HG03097 (cell line): Measurements from ENCODE around the gene MRPL41.
"Not testable (repeated sequence)": the region's sequence is repeated elsewhere in the genome, so short reads cannot be mapped to it uniquely, and the experiment has no call there.

Source experiments
- ATAC-seq: cut with Tn5 transposase; IDR thresholded peaks from one replicate; pipeline ENCODE4 v1.9.1; 2021; ENCODE audit not compliant: unreplicated experiment, low FRiP score

MRPL41 gene

DNA sequence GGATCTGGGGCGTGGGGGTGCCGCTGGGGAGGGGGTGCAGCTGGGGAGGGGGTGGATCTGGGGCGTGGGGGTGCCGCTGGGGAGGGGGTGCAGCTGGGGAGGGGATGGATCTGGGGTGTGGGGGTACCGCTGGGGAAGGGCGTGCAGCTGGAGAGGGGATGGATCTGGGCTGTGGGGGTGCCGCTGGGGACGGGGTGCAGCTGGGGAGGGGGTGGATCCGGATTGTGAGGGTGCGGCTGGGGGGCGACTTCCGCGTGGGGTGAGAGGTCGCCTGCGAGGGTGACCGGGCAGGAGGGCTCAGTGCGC is 768 bp upstream of the MRPL41 start:
- not testable (repeated sequence) for ATAC-seq

DNA sequence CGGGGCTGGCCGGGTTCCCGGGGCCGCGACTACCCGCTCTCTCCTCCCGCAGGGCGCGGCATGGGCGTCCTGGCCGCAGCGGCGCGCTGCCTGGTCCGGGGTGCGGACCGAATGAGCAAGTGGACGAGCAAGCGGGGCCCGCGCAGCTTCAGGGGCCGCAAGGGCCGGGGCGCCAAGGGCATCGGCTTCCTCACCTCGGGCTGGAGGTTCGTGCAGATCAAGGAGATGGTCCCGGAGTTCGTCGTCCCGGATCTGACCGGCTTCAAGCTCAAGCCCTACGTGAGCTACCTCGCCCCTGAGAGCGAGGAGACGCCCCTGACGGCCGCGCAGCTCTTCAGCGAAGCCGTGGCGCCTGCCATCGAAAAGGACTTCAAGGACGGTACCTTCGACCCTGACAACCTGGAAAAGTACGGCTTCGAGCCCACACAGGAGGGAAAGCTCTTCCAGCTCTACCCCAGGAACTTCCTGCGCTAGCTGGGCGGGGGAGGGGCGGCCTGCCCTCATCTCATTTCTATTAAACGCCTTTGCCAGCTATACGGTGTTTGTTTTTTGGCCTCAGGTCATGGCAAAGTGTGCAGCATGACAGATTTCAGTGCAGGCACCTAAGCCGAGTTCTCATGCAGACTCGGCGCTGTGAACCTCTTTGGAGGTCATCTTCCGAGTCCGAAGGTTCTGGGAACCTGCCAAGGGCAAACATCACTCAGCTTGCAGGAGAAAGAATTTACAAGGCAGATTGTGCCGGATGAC is 516 bp downstream of the MRPL41 start:
- peak; percentile 15 for ATAC-seq

DNA sequence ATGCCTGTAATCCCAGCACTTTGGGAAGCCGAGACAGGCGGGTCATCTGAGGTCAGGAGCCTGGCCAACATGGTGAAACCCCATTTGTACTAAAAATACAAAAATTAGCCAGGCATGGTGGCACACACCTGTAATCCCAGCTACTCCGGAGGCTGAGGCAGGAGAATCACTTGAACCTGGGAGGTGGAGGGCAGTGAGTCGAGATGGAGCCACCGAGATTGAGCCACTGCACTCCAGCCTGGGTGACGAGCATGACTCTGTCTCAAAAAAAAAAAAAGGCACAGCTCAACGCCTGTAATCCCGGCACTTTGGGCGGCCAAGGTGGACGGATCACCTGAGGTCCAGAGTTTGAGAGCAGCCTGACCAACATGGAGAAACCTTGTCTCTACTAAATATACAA is 2.0 kb downstream of the MRPL41 start:
- ATAC-seq, result not testable (repeated sequence)

DNA sequence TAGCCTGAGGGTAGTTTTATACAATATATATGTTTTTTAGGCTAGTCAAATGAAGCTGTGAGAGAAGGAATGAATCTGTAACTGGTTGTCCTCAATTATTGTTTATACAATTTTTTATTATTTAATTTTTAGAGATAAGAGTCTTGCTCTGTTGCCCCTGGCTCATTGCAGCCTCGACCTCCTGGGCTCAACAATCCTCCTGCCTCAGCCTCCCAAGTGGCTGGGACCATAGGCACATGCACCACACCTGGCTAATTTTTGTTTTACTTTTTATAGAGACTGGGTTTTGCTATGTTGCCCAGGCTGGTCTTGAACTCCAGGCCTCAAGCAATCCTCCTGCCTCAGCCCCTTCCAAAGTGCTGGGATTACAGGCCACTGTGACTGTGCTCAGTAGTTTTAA is 2.7 kb downstream of the MRPL41 start:
- no peak for ATAC-seq

DNA sequence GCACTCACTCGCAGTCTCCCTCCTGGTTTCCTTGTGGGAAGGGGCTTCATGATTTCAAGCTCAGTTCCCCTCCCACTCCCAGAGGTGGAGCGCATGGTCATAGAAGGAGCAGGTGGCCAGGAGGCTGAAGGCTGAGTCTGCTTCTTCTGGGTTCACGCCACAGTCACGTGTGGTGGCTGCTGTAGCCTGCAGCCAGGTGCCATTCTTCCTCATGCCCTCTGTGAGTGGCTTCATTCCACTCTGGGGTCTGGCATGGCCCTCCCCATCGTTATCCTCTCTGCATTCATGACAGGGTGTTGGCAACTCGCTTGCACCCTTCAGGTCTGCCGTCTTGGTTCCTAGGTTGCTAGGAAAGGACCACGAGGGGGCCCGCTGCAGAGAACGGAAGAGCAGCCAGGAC is 3.5 kb downstream of the MRPL41 start:
- no peak for ATAC-seq

DNA sequence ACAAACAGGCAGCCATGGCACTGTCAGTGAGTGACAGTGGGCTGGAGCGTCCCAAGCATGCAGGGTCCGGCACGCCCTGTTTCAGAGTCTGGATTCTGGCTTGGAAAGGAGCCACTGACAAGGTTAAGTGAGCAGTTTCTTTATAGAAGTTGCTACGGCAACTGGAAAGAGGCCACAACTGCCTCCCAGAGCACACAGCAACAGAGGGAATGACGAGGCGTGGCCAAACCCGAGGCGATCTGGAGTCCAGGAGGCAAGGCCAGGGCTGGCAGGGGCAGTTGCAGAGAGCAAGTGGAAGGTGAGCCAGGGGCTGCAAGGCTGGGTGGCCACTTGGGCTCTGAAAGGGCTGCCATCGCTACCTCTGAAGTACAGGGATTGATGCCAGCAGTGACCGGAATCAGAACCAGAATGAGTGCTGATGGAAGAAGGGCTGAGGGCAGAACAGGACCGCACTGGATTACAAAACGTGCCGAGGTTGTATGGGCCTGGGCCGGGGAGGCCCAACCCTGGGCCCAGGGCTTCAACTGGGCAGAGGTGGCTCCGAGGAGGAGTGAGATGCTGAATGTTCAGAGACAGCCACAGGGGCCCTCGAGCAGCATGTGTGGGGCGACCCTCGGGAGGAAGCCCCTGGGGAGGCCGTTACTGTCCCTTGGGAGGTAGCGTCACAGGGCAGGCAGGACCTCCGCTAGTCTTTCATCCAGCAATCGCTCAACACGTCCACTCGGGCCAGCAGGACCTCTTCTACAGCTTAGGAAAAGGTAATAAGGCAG is 4.6 kb downstream of the MRPL41 start:
- ATAC-seq, result no peak

DNA sequence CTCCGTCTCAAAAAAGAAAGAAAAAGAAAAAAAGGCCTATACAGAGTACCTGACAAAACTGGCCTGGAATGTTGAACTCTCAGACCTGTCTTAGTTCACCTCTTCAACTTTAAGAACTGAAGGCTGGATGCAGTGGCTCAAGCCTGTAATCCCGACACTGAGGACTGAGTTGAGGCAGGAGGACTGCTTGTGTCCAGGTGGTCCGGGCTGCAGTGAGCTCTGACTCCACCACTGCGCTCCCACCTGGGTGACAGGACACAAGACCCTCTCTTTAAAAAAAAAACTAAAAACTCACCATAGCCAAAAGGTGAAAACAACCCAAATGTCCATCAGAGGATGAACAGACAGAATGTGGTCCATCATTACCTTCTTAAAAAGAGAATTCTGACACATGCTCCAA is 6.4 kb downstream of the MRPL41 start:
- ATAC-seq, result no peak

DNA sequence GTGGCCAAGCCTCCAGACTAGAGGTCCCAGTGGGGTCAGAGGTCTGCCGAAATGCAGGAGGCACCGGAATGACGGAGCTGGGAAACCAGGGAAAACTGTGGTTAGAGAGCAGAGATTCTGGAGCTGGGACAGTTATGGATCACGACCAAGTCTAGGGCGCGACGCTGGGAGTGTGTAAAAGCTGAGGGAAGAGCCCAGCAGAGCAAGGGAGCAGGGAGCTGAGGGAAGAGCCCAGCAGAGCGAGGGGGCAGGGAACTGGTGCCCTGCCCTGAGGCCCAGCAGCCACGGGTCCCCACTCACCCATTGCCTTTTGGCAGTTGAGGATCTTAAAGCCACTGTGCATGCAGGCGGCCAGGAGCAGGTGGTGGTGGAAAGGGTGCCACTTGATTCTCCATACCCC is 12.5 kb downstream of the MRPL41 start:
- ATAC-seq, result no peak

DNA sequence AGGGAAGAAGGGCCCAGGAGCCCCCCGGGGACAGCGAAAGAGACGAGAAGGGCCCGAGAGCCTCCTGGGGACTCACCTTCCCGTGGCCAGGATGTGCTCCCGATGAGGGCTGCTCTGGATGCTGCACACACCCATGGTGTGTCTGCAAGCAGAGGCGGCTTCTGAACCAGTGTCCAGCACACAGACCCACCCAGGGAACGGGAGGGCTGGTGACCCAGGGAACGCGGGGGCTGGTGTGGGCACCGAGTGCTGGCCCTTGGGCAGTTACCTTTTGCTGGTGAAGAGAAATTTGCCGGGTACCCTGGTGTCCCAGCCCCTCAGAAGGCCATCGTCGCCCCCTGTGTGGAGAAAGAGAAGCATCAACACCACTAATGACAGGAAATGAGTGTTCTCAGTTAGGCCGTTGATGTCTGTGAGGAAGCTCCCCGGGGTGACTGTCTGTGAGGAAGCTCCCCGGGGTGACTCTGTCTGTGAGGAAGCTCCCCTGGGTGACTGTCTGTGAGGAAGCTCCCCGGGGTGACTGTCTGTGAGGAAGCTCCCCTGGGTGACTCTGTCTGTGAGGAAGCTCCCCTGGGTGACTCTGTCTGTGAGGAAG is 13.2 kb downstream of the MRPL41 start:
- no peak for ATAC-seq

DNA sequence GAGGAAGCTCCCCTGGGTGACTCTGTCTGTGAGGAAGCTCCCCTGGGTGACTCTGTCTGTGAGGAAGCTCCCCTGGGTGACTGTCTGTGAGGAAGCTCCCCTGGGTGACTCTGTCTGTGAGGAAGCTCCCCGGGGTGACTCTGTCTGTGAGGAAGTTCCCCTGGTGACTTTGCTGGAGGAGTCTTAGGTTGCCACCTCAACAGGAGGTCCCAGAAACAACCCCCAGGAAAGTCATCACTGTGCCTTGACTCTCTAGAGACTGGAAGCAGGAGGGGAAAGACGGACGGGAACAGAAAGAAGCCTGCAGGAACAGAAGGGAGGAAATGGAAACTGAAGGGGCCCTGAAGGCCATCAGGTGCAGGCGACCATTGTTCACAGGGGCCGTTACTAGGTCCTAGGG is 16.8 kb downstream of the MRPL41 start:
- not testable (repeated sequence) for ATAC-seq

DNA sequence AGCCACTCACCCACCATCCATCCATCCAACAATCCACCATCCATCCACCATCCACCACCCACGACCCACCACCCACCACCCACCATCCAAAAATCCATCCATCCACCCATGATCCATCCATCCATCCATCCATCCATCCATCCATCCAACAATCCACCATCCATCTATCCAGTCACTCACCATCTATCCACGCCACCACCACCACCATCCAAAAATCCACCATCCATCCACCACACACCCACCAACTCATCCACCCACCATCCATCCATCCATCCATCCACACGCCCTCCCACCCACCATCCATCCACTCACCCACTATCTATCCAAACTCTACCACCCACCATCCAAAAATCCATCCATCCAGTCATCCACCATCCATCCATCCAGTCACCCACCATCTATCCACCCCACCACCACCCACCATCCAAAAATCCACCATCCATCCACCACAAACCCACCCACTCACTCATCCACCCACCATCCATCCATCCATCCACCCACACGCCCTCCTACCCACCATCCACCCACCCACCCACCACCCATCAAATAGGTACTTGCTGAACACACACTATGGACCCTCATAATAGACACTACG is 18.0 kb downstream of the MRPL41 start:
- no peak for ATAC-seq

DNA sequence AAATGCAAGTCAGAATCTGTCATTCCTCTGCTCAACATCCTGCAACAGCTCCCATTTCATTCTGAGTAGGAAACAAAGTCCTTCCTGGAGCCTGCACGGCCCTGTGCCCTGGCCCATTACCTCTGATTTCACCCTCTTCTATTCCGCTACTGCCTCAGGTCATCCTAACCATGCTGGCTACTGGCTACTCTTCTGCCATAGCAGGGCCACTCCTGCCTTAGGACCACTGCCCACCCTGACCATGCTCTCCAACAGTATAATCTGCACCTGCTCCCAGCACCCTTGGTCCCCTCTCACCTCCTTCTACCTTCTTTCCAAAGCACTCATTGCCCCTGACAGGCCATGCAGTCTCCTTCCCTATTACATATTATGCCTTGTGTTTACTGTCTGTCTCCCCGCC is 18.9 kb downstream of the MRPL41 start:
- no peak for ATAC-seq

DNA sequence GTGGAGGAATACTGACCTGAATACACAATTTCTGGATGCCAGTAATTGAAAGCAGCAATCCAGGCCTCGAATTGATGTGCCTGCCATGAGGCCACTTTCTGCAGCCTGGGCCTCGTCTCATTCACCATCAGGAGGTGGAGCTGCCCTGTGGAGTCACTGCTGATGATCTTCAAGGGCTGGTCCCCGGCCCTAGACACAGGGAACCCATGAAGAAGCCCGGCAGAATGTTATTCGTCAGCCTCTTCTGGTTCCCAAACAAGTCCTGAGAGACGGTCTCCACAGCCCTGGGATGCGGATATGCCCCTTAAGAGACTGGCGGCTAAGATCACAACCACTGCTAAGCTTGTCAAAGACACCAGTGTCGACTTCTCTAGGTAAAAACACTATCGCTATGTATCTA is 22.5 kb downstream of the MRPL41 start:
- ATAC-seq, result no peak

DNA sequence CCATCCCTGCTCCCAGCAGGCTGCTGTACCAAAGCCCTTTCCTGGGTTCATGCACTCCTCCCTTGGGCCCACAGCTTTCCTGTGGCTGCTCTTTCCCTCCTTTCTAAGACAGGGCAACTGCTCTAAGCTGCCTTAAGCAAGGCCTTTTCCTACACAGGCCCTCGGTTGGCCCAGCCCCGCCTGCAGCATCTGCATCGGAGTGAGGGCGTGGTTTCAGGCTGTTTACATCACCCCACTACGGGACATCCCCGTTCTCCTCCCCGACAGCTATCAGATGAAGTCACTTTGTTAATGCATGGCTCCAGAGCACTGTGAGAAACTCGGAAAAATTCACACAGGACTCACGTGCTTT is 23.7 kb downstream of the MRPL41 start:
- ATAC-seq, result no peak

DNA sequence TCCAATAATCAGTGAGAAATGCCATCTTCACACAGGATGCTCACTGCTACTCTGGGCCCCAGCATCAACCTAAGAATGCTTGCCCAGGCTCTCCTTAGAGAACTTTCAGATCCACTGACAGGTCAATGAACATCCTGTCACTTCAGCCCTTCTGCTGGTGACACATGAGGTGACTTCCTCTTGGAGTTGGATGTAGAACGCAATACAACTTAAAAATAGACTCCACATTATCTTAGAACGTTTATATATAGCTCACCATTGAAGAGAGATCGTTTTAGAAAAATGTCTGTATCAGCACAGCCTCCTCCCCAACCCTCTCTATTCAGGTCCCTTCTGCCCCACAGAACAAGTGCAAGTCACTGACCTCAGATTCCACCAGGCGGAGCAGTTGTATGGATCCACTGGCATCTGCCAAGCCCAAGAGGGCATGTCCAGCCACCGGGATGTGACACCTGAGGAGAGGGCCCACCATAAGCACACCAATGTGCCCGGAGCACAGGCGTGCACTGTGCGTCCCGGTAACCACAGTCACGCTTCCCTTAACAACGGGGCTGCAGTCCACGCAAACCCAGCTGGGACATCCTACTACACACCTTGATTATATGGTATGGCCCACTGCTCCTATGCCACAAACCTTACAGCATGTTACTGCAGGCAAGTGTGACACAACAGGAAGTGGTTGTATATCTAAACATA is 24.2 kb downstream of the MRPL41 start:
- no peak for ATAC-seq

DNA sequence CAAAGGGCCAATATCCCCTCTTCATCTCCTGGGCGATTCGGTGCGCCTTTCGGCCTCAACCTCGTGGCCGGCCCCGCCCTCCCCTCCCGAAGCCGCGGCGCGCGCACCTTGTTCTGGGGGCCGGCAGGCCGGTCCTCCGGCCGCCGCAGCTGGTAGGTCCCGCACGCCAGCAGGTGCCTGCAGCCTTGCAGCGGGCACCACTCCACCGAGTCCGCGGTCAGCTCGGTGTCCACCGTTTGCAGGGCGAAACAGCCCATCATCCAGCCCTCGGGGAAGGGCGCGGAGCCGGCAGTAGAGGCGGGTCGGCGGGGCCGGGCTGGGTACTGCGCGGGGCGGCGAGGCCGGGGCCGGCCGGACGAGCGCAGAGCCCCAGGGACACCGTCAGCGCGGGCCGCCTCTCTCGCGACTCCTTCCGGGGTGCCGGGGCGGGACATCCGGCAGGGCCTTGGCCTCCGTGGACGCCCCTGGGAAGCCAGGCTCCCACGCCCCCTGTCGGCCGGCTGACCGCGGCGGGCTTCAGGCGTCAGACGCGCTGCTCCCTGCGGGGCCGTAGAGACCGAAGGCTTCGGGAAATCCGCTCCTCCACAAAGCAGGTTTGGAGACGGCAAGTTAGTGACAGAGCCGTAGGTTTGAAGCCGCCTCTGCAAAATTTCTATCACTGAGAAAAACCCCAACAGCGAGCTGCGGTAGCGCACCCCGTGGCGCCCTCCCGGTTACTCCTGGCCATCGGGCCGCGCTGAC is 27.0 kb downstream of the MRPL41 start, which contains the start of gene DPH7:
TSS of gene DPH7 (minus strand) at position 408 of the 741 bp plus-strand sequence. CDS start at position 260, 148 bp downstream.
- ATAC-seq, result peak; percentile 82

DNA sequence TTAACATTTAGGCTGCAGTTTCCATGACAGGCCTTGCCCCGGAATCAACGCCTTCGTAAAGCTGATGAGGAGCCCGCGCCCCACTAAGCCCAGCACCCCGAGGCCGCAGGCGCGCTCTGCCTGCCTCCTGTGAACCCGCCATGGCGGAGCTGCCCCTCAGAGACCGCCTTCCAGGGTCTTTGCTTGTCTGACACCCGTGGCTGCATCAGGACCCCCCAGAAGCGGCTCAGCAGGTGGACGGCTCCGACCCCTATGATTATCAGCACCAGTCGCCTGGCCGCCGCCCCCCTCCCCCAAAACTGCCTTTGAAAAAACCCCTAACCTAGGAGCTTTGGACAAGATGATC is 27.6 kb downstream of the MRPL41 start:
- ATAC-seq, result no peak

DNA sequence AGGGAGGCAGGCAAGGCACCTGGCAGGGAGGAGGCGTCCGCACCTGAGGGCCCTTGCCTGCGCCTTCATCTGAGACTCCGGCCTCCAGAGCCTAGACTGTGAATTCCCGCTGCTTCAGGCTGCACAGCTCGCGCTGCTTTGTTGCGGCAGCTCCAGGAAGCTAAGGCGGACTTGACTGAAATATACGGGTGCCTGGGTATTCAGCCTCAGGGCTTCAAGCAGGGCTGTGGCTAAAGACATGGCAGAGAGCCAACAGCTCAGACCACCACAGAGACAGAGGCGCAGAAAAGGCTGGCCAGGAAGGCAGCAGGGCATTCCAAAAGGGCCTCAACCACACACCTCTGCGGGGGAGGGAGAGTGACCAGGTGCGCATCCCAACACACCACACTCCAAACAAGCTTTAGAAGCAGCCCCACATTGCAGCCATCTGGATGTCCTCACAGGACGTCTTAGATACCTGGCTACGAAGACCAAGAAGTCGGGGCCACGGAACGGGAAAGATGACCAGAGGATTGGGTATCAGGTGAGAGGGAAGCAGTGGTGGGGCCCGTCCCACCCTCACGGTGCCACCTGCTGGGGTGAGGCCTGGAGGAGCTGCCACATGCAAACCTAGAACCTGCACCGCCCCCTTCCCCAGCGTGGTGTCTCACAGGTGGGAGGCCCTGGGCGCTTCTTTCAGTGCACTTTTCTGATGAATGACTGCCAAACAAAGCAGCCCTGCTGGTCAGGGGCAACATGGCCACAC is 28.7 kb downstream of the MRPL41 start:
- ATAC-seq, result no peak

DNA sequence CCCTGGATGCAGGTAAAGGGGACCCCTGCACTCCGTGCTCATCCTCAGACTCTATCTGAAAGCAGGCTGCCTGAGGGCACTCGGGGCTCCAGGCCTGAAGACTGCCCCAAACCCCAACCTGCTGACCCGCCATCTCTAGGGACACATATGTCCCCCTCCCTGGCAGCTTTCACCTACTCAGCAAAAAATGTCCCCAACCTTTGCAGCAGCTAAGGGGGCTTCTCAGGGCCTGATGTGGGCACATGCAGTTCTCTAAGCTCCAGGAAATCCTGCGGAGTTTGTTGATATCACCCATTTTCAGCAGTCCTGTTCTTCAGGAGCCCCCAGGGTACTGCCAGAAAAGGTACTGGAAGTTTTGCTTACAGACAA is 29.3 kb downstream of the MRPL41 start:
- no peak for ATAC-seq
